ENCODE data around the gene ATP5F1A.

The ATP5F1A gene

GRCh38 chr18:46113751-46114150, 15.7 kb upstream of the ATP5F1A start:
- Histone ChIP-seq H3K36me3 (ENCODE audit: insufficient read depth, low read length) (peaks cover 28% of the 10 kb centered on the region; the same call in 1 of the 2 replicates), H3K9me2 (replicated peaks; ENCODE audit: low read depth, low read length) (no peaks in the 10 kb centered on the region), H3K4me1 (ENCODE audit: insufficient read depth, low read length, poor library complexity, severe bottlenecking) (peaks cover 14% of the 10 kb centered on the region)

GRCh38 chr18:46110406-46110805, 12.3 kb upstream of the ATP5F1A start:
- H3K4me1 ChIP-seq (ENCODE audit: insufficient read depth, low read length, poor library complexity, severe bottlenecking), result peaks cover 33% of the 10 kb centered on the region
- peak overlapping the region; percentile 54 for H3K4me2 ChIP-seq (ENCODE audit: low read depth, low read length, poor library complexity, severe bottlenecking)
- no peaks in the 10 kb centered on the region for H3F3A ChIP-seq (ENCODE audit: low read depth)
- no peaks in the 10 kb centered on the region for H3K9me3 ChIP-seq (ENCODE audit: insufficient read depth, low read depth, low read length)
- H2AFZ ChIP-seq (ENCODE audit: low read length), result no peak overlapping the region
- peaks cover 63% of the 10 kb centered on the region for H3K79me2 ChIP-seq (ENCODE audit: insufficient read depth, low read length)
- no peak overlapping the region for H3K4me3 ChIP-seq (ENCODE audit: low read length, poor library complexity, severe bottlenecking)
- H3K9me2 ChIP-seq (replicated peaks; ENCODE audit: low read depth, low read length), result no peaks in the 10 kb centered on the region
- TF ChIP-seq CTCF (conservative IDR thresholded peaks at IDR 0.05; ENCODE audit: low read length), result no peak
- TF ChIP-seq EZH2phosphoT487 (IDR thresholded peaks at IDR 0.05; ENCODE audit: borderline replicate concordance), result no peak
- H4K20me1 ChIP-seq (ENCODE audit: insufficient read depth, low read length, poor library complexity, severe bottlenecking), result peaks cover 3% of the 10 kb centered on the region
- no peaks in the 10 kb centered on the region for H3K27me3 ChIP-seq (ENCODE audit: insufficient read depth, low read length, poor library complexity, severe bottlenecking)
- H3K9ac ChIP-seq (ENCODE audit: low read depth, low read length, poor library complexity, severe bottlenecking), result peak overlapping the region; percentile 41
- peaks cover 28% of the 10 kb centered on the region; the same call in 1 of the 2 replicates for H3K36me3 ChIP-seq (ENCODE audit: insufficient read depth, low read length)

More at GRCh38 chr18:46113751-46114150, 15.7 kb upstream of the ATP5F1A start:
- no peaks in the 10 kb centered on the region for H4K20me1 ChIP-seq (ENCODE audit: insufficient read depth, low read length, poor library complexity, severe bottlenecking)
- no peaks in the 10 kb centered on the region for H3K9me3 ChIP-seq (ENCODE audit: insufficient read depth, low read depth, low read length)
- no peak overlapping the region for H3K4me3 ChIP-seq (ENCODE audit: low read length, poor library complexity, severe bottlenecking)
- peaks cover 34% of the 10 kb centered on the region for H3K79me2 ChIP-seq (ENCODE audit: insufficient read depth, low read length)
- no peak overlapping the region for H3K9ac ChIP-seq (ENCODE audit: low read depth, low read length, poor library complexity, severe bottlenecking)
- H3F3A ChIP-seq (ENCODE audit: low read depth), result no peaks in the 10 kb centered on the region
- TF ChIP-seq CTCF (conservative IDR thresholded peaks at IDR 0.05; ENCODE audit: low read length) (no peak), EZH2phosphoT487 (IDR thresholded peaks at IDR 0.05; ENCODE audit: borderline replicate concordance) (no peak)
- no peaks in the 10 kb centered on the region for H3K27me3 ChIP-seq (ENCODE audit: insufficient read depth, low read length, poor library complexity, severe bottlenecking)
- H3K4me2 ChIP-seq (ENCODE audit: low read depth, low read length, poor library complexity, severe bottlenecking), result no peak overlapping the region
- no peak overlapping the region for H2AFZ ChIP-seq (ENCODE audit: low read length)

- Histone ChIP-seq H2AFZ (ENCODE audit: low read length) (no peak overlapping the region), H3K79me2 (ENCODE audit: insufficient read depth, low read length) (peaks cover 73% of the 10 kb centered on the region), H3K36me3 (ENCODE audit: insufficient read depth, low read length) (peaks cover 21% of the 10 kb centered on the region; the same call in 1 of the 2 replicates), H3K4me3 (ENCODE audit: low read length, poor library complexity, severe bottlenecking) (no peak overlapping the region), H3K9me3 (ENCODE audit: insufficient read depth, low read depth, low read length) (no peaks in the 10 kb centered on the region), H3K9me2 (replicated peaks; ENCODE audit: low read depth, low read length) (no peaks in the 10 kb centered on the region), H3K4me1 (ENCODE audit: insufficient read depth, low read length, poor library complexity, severe bottlenecking) (peaks cover 36% of the 10 kb centered on the region), H3F3A (ENCODE audit: low read depth) (no peaks in the 10 kb centered on the region), H3K9ac (ENCODE audit: low read depth, low read length, poor library complexity, severe bottlenecking) (peak overlapping the region; percentile 41), H4K20me1 (ENCODE audit: insufficient read depth, low read length, poor library complexity, severe bottlenecking) (peaks cover 8% of the 10 kb centered on the region), H3K27me3 (ENCODE audit: insufficient read depth, low read length, poor library complexity, severe bottlenecking) (no peaks in the 10 kb centered on the region), H3K4me2 (ENCODE audit: low read depth, low read length, poor library complexity, severe bottlenecking) (peak overlapping the region; percentile 54)
- TF ChIP-seq CTCF (conservative IDR thresholded peaks at IDR 0.05; ENCODE audit: low read length) (no peak), EZH2phosphoT487 (IDR thresholded peaks at IDR 0.05; ENCODE audit: borderline replicate concordance) (no peak)
These were observed 11.3 kb upstream of the ATP5F1A start for GRCh38 chr18:46109386-46109785.

All from Loucy (cell line).